Camera-type eye (tissue), 1 donor: Measurements from ENCODE around the gene AMER2. TPM values are rescaled to one million over a fixed set of nuclear protein-coding genes. Genes with fewer than 3 reads are reported as not detected.

Experiments
- total RNA-seq: library from RNA; depleted of rRNA; stranded (reverse); fragments of >200 nt; gene quantifications from one replicate; pipeline ENCODE4 v1.2.3, GENCODE V29; 2014

The AMER2 gene
- 336 TPM for total RNA-seq

DNA sequence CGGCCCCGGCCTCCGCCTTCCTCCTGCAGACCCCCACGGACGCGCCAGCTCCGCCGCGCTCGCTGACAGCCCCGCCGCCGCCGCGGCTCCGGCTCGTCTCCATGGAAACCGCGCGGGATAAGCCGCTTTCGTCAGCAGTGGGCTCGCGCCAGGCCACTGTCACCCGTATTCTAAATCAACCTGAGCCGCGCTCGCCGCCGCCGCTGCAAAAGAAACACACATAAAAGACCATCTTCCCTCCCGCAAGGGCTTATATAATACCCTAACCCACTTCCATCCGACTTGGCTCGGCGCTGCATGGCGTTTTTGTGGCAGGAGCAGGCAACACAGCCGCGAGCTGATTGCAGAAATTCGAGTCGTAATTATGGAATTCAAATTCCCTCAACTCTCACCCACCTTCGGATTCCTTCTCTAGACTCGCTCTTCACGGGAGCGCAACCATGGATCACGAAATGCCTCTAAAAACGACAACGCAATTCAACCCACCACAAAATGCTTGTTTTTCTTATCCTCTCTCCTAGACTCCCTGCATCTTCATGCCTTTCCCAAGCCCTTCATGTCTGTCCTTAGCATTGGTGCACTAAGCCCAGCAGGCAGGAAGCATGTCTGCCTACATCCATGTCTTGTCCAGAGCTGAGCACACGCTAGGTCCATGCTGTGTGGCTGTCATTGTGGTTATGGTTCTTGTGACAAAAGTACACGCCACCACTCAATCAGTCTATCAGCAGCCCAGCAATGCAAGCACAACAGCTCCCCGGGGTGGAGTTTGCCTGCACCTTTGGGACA lies at the start of gene AMER2:
AMER2 (minus strand) TSS at position 772 of the 786 bp plus-strand sequence; CDS start at position 103, 669 bp downstream.

Other genes with a start within 250 kb of the AMER2 start
- gene PABPC3, start 76.2 kb downstream of the AMER2 start, total RNA-seq = 0.16 TPM
- 41.2 TPM for gene MTMR6, start 115.2 kb upstream of the AMER2 start, total RNA-seq
- gene NUP58, start 129.3 kb upstream of the AMER2 start, total RNA-seq = 145 TPM
- gene ATP8A2, start 199.7 kb upstream of the AMER2 start, total RNA-seq = 17.1 TPM